HL-60 (cell line): ENCODE data around the gene MC5R.

ENCODE experiments used
- DNase-seq, 2 experiments: peaks; one replicate each; pipeline ENCODE4 v3.0.0-alpha.2; 2010 to 2020; ENCODE audit warnings: low read depth in 1 of 2, low spot score in 1 of 2
- H3K27ac ChIP-seq: fragments of 250-450 bp; sonication (Bioruptor Pico); replicated peaks from 2 replicates; pipeline ENCODE4 v1.5.1; 2020; ENCODE audit warnings: mild to moderate bottlenecking, moderate library complexity
- H3K27me3 ChIP-seq: fragments of 250-450 bp; sonication (Bioruptor Pico); 2 replicates; pipeline ENCODE4 v1.5.1; 2021; ENCODE audit warnings: mild to moderate bottlenecking, moderate library complexity; ENCODE audit not compliant: insufficient read depth, poor library complexity, severe bottlenecking
- H3K4me3 ChIP-seq: replicated peaks from 2 replicates; pipeline ENCODE4 v1.5.1; 2011; ENCODE audit warnings: mild to moderate bottlenecking, control low read depth, low read length; ENCODE audit not compliant: insufficient read depth
- GABPA ChIP-seq: IDR thresholded peaks from 2 replicates; pipeline ENCODE4 v1.6.1; 2012; ENCODE audit warnings: low read depth
- POLR2AphosphoS5 ChIP-seq: IDR thresholded peaks from 2 replicates; pipeline ENCODE4 v1.6.1; 2012; ENCODE audit warnings: low read depth
- REST ChIP-seq: IDR thresholded peaks from 2 replicates; pipeline ENCODE4 v1.6.1; 2012; ENCODE audit warnings: low read depth; ENCODE audit not compliant: insufficient replicate concordance
- SPI1 ChIP-seq: IDR thresholded peaks from 2 replicates; pipeline ENCODE4 v1.6.1; 2012; ENCODE audit warnings: low read depth, mild to moderate bottlenecking, borderline replicate concordance
- TF ChIP-seq, protein P1 (sequence below): IDR thresholded peaks from one replicate; pipeline ENCODE4 v1.5.1; 2011; ENCODE audit warnings: low read length, control low read depth, inconsistent platforms; ENCODE audit not compliant: insufficient read depth

MC5R gene

GRCh38 chr18:13808294-13809042 lies 15.5 kb upstream of the MC5R start:
- Histone ChIP-seq H3K27me3 (peaks cover 6% of the 10 kb centered on the region), H3K4me3 (no peak overlapping the region), H3K27ac (no peak overlapping the region)
- TF ChIP-seq SPI1 (no peak), GABPA (no peak), REST (no peak), POLR2AphosphoS5 (no peak)
- TF ChIP-seq, protein P1, sequence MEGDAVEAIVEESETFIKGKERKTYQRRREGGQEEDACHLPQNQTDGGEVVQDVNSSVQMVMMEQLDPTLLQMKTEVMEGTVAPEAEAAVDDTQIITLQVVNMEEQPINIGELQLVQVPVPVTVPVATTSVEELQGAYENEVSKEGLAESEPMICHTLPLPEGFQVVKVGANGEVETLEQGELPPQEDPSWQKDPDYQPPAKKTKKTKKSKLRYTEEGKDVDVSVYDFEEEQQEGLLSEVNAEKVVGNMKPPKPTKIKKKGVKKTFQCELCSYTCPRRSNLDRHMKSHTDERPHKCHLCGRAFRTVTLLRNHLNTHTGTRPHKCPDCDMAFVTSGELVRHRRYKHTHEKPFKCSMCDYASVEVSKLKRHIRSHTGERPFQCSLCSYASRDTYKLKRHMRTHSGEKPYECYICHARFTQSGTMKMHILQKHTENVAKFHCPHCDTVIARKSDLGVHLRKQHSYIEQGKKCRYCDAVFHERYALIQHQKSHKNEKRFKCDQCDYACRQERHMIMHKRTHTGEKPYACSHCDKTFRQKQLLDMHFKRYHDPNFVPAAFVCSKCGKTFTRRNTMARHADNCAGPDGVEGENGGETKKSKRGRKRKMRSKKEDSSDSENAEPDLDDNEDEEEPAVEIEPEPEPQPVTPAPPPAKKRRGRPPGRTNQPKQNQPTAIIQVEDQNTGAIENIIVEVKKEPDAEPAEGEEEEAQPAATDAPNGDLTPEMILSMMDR = no peak
- DNase-seq = no peak

DNA sequence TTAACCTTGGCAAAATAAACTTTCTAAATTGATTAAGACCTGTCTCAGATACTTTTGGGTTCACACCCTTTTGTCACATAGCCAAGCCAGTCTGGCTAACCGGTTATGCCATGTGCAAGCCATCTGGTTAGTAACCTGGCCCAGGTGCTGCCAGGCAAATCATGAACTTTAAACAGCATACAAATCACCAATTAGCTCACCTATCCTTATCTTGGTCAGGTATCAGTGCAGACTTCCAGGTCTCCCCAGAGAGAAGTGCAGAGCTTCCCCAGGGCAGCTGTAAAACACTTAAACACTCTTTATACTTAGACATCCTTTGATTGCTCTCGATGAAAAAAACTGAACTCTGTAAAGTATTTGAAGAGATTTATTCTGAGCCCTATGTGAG lies 14.9 kb upstream of the MC5R start:
- Histone ChIP-seq H3K27ac (no peak overlapping the region), H3K27me3 (peaks cover 4% of the 10 kb centered on the region), H3K4me3 (no peak overlapping the region)
- no peak for TF ChIP-seq SPI1
- TF ChIP-seq POLR2AphosphoS5 = no peak
- TF ChIP-seq GABPA = no peak
- TF ChIP-seq, protein P1 = no peak
- TF ChIP-seq REST = no peak
- no peak for DNase-seq

DNA sequence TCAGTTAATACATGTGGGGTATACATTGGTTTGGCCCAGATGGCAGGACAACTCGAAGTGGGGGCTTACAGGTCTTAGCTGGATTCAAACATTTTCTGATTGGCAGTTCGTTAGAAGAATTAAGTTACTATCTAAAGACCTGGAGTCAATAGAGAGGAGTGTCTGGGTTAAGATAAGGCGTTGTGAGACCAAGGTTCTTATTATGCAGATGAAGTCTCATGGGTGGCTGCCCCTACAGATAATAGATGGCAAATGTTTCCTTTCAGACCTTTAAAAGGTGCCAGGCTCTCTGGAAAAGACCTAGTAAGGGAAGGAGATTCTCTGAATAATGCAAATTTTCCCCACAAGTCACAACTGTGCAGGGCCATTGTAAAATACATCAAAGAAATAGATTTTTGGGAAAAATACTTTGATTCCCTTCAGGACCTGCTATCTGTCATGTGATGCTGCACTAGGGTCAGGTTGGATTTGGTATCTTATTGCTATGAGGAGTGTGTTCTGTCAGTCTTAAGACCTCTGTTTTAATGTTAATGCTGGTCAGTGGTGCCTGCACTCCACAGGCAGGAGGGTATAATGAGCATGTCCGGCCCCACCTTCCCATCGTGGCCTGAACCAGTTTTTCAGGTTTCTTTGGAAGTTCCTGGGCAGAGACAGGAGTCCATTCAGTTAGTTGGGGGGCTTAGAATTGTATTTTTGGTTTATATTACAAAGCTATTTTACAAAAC lies 14.3 kb upstream of the MC5R start:
- TF ChIP-seq SPI1 = no peak
- TF ChIP-seq, protein P1 = no peak
- no peak for TF ChIP-seq REST
- TF ChIP-seq POLR2AphosphoS5 = no peak
- no peak for TF ChIP-seq GABPA
- Histone ChIP-seq H3K4me3 (no peak overlapping the region), H3K27me3 (peaks cover 4% of the 10 kb centered on the region), H3K27ac (no peak overlapping the region)
- no peak for DNase-seq
